ENCODE data around the gene PLIN5.
"Not testable (repeated sequence)": the region's sequence is repeated elsewhere in the genome, so short reads cannot be mapped to it uniquely, and the experiment has no call there.

The PLIN5 gene

GRCh38 chr19:4539169-4539692 lies 4.2 kb upstream of the PLIN5 start:
- ATAC-seq: no peak
- H3K4me1 Mint-ChIP-seq: peaks cover 33% of the 10 kb centered on the region
- no peak overlapping the region for H3K4me3 Mint-ChIP-seq

DNA sequence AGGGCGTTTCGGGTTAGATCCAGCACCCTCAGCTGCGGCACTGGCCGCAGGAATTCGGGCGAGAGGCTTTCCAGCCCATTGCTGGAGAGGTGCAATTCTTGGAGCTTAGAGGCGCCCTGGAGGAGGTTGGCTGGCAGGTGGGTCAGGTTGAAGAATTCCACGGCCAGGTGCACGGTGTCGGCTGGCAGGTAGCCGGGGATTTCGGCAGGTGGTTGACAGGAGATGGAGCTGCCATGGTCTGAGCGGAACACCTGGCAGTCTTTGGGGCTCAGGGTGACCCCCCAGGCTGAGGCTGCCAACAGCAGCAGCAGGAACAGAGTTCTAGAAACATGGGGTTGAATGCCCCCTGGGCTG lies 3.6 kb upstream of the PLIN5 start:
- no peak overlapping the region for H3K4me3 Mint-ChIP-seq
- H3K4me1 Mint-ChIP-seq: peaks cover 33% of the 10 kb centered on the region
- DNase-seq (no peak), ATAC-seq (no peak)
- peaks cover 26% of the 10 kb centered on the region for H3K27me3 Mint-ChIP-seq
- no peak overlapping the region for H3K27ac Mint-ChIP-seq
- H3K9me3 Mint-ChIP-seq: no peaks in the 10 kb centered on the region

More at GRCh38 chr19:4539169-4539692, 4.2 kb upstream of the PLIN5 start:
- no peak for DNase-seq
- Mint-ChIP-seq H3K27me3 (peaks cover 26% of the 10 kb centered on the region), H3K27ac (no peak overlapping the region), H3K9me3 (no peaks in the 10 kb centered on the region)

DNA sequence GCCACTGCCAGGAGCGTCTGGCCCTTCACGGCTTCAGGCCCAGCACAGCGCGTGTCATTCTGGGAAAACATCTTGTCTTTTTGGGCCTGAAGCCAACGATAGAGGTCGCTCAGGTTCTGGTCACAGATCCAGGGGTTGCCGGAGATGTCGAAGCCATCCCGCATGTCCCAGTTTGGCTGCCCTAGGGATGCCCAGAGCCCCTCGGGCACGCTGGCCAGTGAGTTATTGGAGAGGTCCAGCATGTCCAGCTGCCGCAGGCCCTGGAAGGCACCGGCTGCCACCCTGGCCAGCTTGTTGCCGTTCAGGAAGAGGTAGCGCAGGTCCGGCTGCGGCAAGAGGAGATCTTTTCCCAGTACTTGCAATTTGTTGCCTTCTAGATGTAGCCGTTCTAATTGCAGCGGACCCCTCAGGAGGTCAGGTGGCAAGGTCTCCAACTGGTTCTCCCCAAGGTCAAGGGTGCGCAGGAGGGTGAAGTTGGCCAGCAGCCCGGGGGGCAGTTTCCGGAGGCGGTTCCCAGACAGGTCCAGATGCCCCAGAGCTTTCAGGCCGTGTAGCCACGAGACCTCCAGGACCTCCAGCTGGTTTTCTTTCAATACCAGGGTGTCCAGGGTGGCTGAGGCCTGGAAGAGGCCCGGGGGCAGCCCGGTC lies 3.1 kb upstream of the PLIN5 start:
- Mint-ChIP-seq H3K27ac (no peak overlapping the region), H3K9me3 (no peaks in the 10 kb centered on the region), H3K27me3 (peaks cover 26% of the 10 kb centered on the region), H3K4me1 (peaks cover 33% of the 10 kb centered on the region), H3K4me3 (no peak overlapping the region)
- no peak for ATAC-seq
- DNase-seq: no peak

DNA sequence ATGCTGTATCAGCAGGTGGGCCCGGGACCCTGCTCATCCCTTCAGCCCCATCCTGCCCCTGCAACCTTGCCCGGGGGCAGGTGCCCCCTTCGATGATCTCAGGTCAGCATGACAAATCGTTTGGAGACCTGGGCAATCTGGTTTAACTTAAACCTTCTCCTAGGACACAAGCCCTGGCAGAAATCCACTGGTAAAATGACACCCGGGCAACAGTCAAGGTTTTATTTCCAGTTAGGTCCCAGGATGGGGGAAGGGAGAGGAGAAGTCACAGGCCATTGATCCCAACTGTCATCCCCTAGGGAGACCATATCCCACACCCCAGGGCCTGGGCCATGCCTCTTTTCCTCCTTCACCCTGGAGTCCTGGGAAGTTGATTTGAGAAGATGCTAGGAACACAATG lies 1.8 kb upstream of the PLIN5 start:
- Mint-ChIP-seq H3K4me3 (no peak overlapping the region), H3K27ac (no peak overlapping the region), H3K9me3 (no peaks in the 10 kb centered on the region), H3K27me3 (peaks cover 26% of the 10 kb centered on the region), H3K4me1 (peaks cover 33% of the 10 kb centered on the region)
- DNase-seq: no peak
- no peak for ATAC-seq

DNA sequence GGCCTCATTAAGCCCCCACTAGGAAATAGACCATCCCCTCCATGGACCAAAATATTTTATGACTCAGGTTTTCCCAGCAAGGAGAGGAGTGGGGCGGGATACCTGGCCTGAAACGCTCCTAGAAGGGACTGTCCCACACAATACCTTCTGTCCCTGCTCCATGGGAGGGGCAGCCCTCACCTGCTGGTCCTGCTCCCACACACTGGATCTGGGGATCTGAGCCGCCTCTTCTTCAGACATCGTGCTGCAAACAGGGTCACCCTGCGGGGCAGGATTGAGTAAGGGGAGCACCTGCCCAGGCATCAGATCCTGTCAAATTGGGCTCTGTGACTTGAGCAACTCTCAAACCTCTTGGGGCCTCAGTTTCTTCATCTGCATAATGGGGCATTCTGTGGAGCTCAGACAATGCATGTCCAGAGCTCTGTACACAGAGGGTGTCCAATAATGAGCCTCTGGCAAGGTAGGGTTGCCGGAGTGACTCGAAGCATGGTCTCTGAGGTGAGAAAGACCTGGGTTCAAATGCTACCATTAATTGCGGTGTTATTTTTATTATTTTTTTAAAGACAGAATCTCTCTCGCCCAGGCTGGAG lies 1.1 kb downstream of the PLIN5 start:
- DNase-seq (no peak), ATAC-seq (no peak)
- no peak overlapping the region for H3K27ac Mint-ChIP-seq
- H3K9me3 Mint-ChIP-seq: no peaks in the 10 kb centered on the region
- peaks cover 14% of the 10 kb centered on the region for H3K27me3 Mint-ChIP-seq
- peaks cover 14% of the 10 kb centered on the region for H3K4me1 Mint-ChIP-seq
- no peak overlapping the region for H3K4me3 Mint-ChIP-seq

- Mint-ChIP-seq H3K4me1 (peaks cover 11% of the 10 kb centered on the region), H3K9me3 (no peaks in the 10 kb centered on the region), H3K4me3 (no peak overlapping the region), H3K27me3 (peaks cover 11% of the 10 kb centered on the region), H3K27ac (no peak overlapping the region)
- no peak for ATAC-seq
- DNase-seq: no peak
These were observed 1.7 kb downstream of the PLIN5 start for GRCh38 chr19:4533334-4533733.

DNA sequence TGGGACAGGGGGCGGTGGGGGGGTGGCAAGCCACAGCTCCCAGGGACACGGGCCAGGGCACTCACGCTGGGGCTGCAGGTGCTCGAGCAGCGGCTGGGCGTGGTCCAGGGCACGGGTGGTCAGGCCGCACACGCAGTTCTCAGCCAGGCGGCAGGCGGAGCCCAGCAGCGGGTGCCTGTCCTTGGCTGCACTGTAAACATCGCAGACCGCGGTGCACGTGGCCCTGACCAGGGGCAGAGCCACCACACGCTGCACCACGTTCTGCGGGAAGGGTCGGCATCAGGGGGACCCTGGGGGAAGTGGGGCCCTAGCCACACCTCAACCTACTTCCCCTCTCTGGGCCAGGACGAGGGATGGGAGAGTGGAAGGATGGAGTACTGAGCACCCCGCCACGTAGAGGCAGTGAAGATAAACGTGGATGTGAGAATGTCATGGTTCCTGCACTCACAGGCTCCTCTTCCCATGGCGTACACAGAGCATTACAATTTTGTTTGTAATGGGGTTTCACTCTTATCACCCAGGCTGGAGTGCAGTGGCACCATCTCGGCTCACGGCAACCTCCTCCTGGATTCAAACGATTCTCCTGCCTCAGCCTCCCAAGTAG lies 3.4 kb downstream of the PLIN5 start:
- no peak overlapping the region for H3K27ac Mint-ChIP-seq
- H3K27me3 Mint-ChIP-seq: peaks cover 11% of the 10 kb centered on the region
- no peak for ATAC-seq
- DNase-seq: no peak
- no peak overlapping the region for H3K4me3 Mint-ChIP-seq
- peaks cover 11% of the 10 kb centered on the region for H3K4me1 Mint-ChIP-seq
- no peaks in the 10 kb centered on the region for H3K9me3 Mint-ChIP-seq

GRCh38 chr19:4529924-4530522 lies 5.0 kb downstream of the PLIN5 start:
- no peak for DNase-seq
- no peak overlapping the region for H3K27ac Mint-ChIP-seq

DNA sequence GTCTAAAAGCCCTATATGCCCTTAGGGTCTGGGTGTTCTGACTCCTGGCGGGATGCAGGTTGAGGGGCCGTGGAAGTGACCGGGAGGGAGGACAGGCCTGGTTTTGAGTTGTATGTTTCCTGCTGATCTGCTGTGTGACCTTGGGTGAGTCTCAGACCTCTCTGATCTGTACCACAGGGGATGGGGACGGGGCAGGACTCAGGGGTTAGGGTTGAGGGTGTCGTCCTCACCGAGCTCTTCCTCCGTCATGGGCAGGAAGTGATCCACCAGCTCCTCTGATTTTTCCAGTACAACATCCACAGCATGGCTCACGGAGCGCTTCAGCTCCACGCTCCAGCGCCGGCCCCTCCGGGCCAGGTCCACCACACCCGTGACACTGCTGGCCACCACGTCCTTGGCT lies 6.2 kb downstream of the PLIN5 start:
- H3K27me3 Mint-ChIP-seq: no peaks in the 10 kb centered on the region
- ATAC-seq (no peak), DNase-seq (no peak)
- H3K4me3 Mint-ChIP-seq: no peak overlapping the region
- H3K9me3 Mint-ChIP-seq: no peaks in the 10 kb centered on the region
- no peaks in the 10 kb centered on the region for H3K4me1 Mint-ChIP-seq
- H3K27ac Mint-ChIP-seq: no peak overlapping the region

More at GRCh38 chr19:4529924-4530522, 5.0 kb downstream of the PLIN5 start:
- Mint-ChIP-seq H3K27me3 (no peaks in the 10 kb centered on the region), H3K4me1 (peaks cover under 1% of the 10 kb centered on the region), H3K9me3 (no peaks in the 10 kb centered on the region), H3K4me3 (no peak overlapping the region)
- ATAC-seq: no peak

- not testable (repeated sequence) for H3K9me3 Mint-ChIP-seq, H3K27ac Mint-ChIP-seq, H3K4me3 Mint-ChIP-seq, DNase-seq, ATAC-seq, H3K4me1 Mint-ChIP-seq, H3K27me3 Mint-ChIP-seq
These were observed 7.6 kb downstream of the PLIN5 start for GRCh38 chr19:4527377-4527776.

DNA sequence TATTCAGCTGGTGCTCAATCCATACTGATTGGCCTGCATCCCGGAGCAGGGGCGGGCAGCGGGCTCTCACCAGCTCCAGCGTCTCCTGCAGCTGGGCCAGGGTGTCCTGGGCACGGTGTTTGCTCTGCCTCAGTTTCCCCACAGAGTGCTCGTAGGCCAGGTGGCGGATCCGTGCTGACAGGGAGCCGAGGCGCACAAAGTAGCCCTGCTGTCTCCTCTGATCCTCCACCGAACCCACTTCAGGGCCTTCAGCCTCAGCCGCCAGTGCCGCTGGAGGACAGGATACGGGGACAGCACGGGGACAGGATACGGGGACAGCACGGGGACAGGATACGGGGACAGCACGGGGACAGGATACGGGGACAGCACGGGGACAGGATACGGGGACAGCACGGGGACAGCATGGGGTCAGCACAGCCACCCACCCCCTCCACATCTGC lies 9.4 kb downstream of the PLIN5 start:
- DNase-seq: no peak
- ATAC-seq: no peak
- H3K27ac Mint-ChIP-seq: no peak overlapping the region
- H3K4me1 Mint-ChIP-seq: no peaks in the 10 kb centered on the region
- H3K4me3 Mint-ChIP-seq: no peak overlapping the region
- peaks cover 7% of the 10 kb centered on the region for H3K27me3 Mint-ChIP-seq
- no peaks in the 10 kb centered on the region for H3K9me3 Mint-ChIP-seq

DNA sequence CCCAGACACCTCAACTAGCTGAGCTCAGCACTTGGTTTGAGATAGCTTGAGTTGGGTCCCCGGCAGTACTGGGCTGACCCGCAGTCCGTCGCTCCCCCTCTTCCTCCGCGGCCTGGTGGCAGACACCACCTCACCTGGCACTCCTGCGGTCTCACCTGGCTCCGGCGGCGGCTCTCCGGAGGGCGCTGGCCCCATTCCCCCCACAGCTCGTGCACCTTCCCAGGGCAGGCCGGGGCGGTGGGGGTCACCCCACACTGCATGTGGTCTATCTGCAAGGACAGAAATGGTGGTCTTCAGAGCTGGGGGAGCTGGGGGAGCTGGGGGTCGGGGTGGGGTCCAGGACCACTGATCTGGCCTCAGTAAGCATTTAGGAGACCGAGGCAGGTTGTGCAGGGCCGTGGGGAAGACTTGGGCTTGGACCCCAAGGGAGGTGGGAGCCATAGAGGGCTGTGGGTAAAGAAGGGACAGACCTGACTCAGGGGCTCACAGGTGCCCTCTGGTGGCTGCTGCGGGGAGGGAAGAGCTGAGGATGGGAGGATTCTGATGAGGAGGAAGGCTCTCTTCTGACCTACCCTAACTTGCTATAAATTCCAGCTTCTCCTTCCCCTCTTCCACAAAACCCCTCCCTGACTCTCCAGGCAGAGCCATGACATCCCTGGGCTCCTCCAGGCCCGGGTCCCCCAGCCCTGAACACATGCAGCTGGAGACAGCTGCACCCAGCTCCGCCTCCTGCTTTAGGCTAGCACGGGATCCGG lies 10.0 kb downstream of the PLIN5 start:
- peak; percentile 89 for ATAC-seq
- Mint-ChIP-seq H3K9me3 (no peaks in the 10 kb centered on the region), H3K4me1 (no peaks in the 10 kb centered on the region), H3K27me3 (peaks cover 9% of the 10 kb centered on the region), H3K4me3 (no peak overlapping the region), H3K27ac (no peak overlapping the region)
- peak; percentile 65 to 71 for DNase-seq

GRCh38 chr19:4523306-4524110 lies 11.5 kb downstream of the PLIN5 start:
- DNase-seq (no peak), ATAC-seq (no peak)
- Mint-ChIP-seq H3K4me3 (no peak overlapping the region), H3K27me3 (peaks cover 14% of the 10 kb centered on the region), H3K9me3 (no peaks in the 10 kb centered on the region), H3K27ac (peak overlapping the region in 1 of 2 donors; percentile 27), H3K4me1 (no peaks in the 10 kb centered on the region)

DNA sequence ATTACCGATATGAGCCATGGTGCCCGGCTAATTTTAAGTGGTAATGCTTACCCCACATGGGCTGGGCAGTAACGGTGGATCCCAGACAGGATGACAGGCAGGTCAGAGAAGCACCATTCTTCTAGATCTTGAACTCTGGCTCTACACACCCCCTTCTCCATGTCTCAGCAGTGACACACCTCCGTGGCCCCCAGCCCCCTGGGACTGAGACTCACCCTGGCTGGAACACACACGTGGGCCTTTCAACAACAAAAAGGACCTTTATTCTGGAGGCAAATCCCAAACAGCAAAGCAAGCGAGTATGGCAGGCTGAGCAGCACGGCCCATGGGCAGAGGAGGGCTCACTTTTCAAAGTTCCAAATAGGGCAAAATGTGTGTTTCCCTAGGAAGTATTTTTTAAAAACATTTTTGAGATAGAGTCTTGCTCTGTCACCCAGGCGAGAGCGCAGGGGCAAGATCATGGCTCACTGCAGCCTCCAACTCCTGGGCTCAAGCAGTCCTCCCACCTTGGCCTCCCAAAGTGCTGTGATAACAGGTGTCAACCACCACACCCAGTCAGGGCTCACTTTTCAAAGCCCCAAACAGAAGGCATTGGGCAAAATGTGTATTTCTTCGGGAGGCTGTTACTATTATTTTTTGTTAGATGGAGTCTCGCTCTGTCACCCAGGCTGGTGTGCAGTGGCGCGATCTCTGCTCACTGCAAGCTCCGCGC lies 12.6 kb downstream of the PLIN5 start:
- H3K27me3 Mint-ChIP-seq: peaks cover 20% of the 10 kb centered on the region
- H3K4me3 Mint-ChIP-seq: no peak overlapping the region
- H3K9me3 Mint-ChIP-seq: no peaks in the 10 kb centered on the region
- ATAC-seq: no peak
- H3K27ac Mint-ChIP-seq: no peak overlapping the region
- DNase-seq: no peak
- H3K4me1 Mint-ChIP-seq: no peaks in the 10 kb centered on the region

All from stimulated activated naive CD8-positive, alpha-beta T cell treated with anti-CD3 and anti-CD28 coated beads, Interleukin-15, amount 100 ng/mL, for 72 hours (primary cell).